ENCODE measurements around the gene SKIDA1. TPM values are rescaled to one million over a fixed set of nuclear protein-coding genes. Genes with fewer than 3 reads are reported as not detected.

The SKIDA1 gene
- total RNA-seq, 1 experiment from 2014 or later = 6.3 TPM

DNA sequence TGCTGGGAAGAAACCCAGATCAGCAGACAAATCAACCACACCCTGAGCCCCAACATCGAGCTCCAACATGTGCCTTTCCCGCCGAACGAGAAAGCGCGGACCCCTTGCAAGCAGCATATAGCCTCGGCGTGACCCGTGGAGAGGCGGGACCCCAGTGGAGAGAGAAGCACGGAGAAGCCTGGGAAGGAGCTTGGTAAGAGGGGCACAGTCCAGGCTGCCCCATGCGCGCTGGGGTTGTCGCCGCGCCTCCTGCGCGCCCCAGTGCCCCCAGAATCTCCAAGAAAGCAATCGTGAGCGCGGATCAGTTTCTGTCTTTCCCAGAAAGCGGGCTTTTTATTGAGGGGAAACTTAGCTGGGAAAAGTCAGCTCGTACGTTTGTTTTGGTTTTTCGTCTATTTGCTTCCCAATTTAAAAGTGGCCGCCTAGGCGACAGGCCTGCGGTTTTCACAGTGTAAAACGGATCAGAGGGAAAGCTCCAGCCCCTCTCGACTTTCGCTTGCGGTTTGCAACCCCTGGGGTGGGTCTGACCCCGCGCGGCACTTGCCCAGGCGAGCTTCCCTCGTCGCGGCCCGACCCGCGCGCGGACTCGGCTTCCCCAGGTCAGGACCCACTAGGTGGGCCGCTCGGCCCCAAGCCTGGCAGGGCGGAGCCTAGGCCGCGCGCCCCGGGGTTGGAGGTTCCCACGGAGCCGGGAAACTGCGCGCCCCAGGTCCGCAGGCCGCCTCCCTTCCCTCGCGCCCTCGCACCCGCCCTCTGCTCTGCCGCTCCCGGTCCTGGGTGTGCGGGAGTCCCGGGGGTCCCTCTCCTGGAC, 31.1 kb downstream of the SKIDA1 start:
- H3K27ac Mint-ChIP-seq (ENCODE audit: unreplicated experiment) = no peak overlapping the region
- DNase-seq = peak; percentile 58 to 60
- no peaks in the 10 kb centered on the region for H3K27me3 Mint-ChIP-seq (ENCODE audit: insufficient read depth, unreplicated experiment)
- TF ChIP-seq, protein P1, sequence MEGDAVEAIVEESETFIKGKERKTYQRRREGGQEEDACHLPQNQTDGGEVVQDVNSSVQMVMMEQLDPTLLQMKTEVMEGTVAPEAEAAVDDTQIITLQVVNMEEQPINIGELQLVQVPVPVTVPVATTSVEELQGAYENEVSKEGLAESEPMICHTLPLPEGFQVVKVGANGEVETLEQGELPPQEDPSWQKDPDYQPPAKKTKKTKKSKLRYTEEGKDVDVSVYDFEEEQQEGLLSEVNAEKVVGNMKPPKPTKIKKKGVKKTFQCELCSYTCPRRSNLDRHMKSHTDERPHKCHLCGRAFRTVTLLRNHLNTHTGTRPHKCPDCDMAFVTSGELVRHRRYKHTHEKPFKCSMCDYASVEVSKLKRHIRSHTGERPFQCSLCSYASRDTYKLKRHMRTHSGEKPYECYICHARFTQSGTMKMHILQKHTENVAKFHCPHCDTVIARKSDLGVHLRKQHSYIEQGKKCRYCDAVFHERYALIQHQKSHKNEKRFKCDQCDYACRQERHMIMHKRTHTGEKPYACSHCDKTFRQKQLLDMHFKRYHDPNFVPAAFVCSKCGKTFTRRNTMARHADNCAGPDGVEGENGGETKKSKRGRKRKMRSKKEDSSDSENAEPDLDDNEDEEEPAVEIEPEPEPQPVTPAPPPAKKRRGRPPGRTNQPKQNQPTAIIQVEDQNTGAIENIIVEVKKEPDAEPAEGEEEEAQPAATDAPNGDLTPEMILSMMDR (IDR thresholded peaks at IDR 0.05; ENCODE audit: insufficient read depth in 1 of 2, low read depth in 1 of 2, low read length in 1 of 2, severe bottlenecking in 1 of 2, unreplicated experiment in 1 of 2) = peak in 1 of 2 experiments; percentile 39
- CTCF ChIA-PET = interaction anchor here (0.5 to 1.0 kb wide), 5 partner anchors 16 to 215 kb away, joined by 3 to 7 read pairs (median 3); no protein-coding TSS in a partner anchor
- no peaks in the 10 kb centered on the region for H3K9me3 ChIP-seq
- H3K4me1 ChIP-seq = no peaks in the 10 kb centered on the region
- H3K4me1 Mint-ChIP-seq (ENCODE audit: low read depth, unreplicated experiment) = no peaks in the 10 kb centered on the region
- no peaks in the 10 kb centered on the region for H3K36me3 ChIP-seq (ENCODE audit: control insufficient read depth, insufficient read depth, low read length)
- no peaks in the 10 kb centered on the region for H3K9me3 Mint-ChIP-seq (ENCODE audit: unreplicated experiment)
- H3K36me3 Mint-ChIP-seq (ENCODE audit: insufficient read depth, unreplicated experiment) = no peaks in the 10 kb centered on the region
- POLR2A ChIA-PET = interaction anchor here (0.6 kb wide), 1 partner anchor 128 kb away, joined by 5 read pairs; no protein-coding TSS in a partner anchor
- peak overlapping the region; percentile 92 for H3K4me3 ChIP-seq (ENCODE audit: low read depth, low read length)
- BruUV-seq (replicated peaks) = no TSS peak
- intact Hi-C loops (cut with micrococcal nuclease; ENCODE audit: unreplicated experiment) = loop anchor here (1.0 to 10.0 kb wide), 8 partner anchors 40 to 636 kb away; partner anchors contain the start of gene MLLT10
- no peaks in the 10 kb centered on the region for H3K27me3 ChIP-seq (replicated peaks; ENCODE audit: control insufficient read depth, insufficient read depth, low read length)
- H3K4me3 Mint-ChIP-seq (ENCODE audit: unreplicated experiment) = peak overlapping the region; percentile 85

DNA sequence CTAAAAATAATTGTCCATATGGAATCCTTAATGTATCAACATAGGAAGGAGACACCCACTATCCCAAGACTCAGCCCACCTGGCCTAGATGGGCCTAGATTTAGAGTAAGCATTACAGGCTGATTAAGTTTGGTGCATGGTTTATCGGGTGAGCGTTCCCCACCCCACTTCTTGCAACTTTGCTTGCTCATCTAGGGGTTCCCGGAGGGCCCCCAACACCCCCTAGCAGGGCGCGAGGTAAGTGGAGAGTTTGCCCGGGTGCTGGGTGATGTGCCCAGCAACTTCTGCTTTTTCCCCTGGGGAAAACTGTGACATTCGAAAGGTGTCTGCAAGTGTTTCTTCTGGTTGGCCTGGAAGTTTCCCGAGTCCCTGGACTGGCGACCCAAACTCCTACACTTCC, 31.7 kb downstream of the SKIDA1 start:
- ChIA-PET CTCF (interaction anchor here (0.6 to 1.0 kb wide), 3 partner anchors 200 to 215 kb away, joined by 3 to 7 read pairs (median 3); no protein-coding TSS in a partner anchor), POLR2A (interaction anchor here (0.6 kb wide), 1 partner anchor 129 kb away, joined by 5 read pairs; no protein-coding TSS in a partner anchor)
- no TSS peak for BruUV-seq (replicated peaks)
- Mint-ChIP-seq H3K9me3 (ENCODE audit: unreplicated experiment) (no peaks in the 10 kb centered on the region), H3K27ac (ENCODE audit: unreplicated experiment) (no peak overlapping the region), H3K4me3 (ENCODE audit: unreplicated experiment) (peak overlapping the region; percentile 85), H3K27me3 (ENCODE audit: insufficient read depth, unreplicated experiment) (no peaks in the 10 kb centered on the region), H3K4me1 (ENCODE audit: low read depth, unreplicated experiment) (peaks cover under 1% of the 10 kb centered on the region), H3K36me3 (ENCODE audit: insufficient read depth, unreplicated experiment) (no peaks in the 10 kb centered on the region)
- Histone ChIP-seq H3K36me3 (ENCODE audit: control insufficient read depth, insufficient read depth, low read length) (no peaks in the 10 kb centered on the region), H3K4me3 (ENCODE audit: low read depth, low read length) (no peak overlapping the region), H3K9me3 (no peaks in the 10 kb centered on the region), H3K4me1 (no peaks in the 10 kb centered on the region), H3K27me3 (replicated peaks; ENCODE audit: control insufficient read depth, insufficient read depth, low read length) (no peaks in the 10 kb centered on the region)
- intact Hi-C loops (cut with micrococcal nuclease; ENCODE audit: unreplicated experiment) = loop anchor here (2.0 to 10.0 kb wide), 2 partner anchors 321 to 635 kb away; no protein-coding TSS in a partner anchor
- TF ChIP-seq, protein P1 (IDR thresholded peaks at IDR 0.05; ENCODE audit: insufficient read depth in 1 of 2, low read depth in 1 of 2, low read length in 1 of 2, severe bottlenecking in 1 of 2, unreplicated experiment in 1 of 2) = no peak
- DNase-seq = no peak

DNA sequence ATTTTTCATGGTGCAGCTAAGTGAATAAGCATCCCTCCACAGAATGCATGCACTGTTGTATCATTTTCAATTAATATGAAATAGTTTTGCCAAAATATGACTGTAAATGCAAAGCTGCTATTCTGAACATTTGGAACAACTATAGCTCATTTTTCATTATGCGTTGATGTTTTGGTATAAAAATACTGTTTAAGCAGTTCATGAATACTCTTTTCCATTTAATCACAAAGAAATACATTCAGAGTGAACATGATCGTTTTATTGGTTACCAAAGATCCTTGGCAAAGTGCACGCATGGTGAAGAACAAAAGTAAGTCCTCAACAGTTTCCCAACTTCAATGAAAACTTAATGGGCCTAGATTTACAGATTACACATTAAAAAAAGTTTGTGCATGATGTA, 33.1 kb downstream of the SKIDA1 start:
- Mint-ChIP-seq H3K36me3 (ENCODE audit: insufficient read depth, unreplicated experiment) (peaks cover 5% of the 10 kb centered on the region), H3K27me3 (ENCODE audit: insufficient read depth, unreplicated experiment) (no peaks in the 10 kb centered on the region), H3K4me3 (ENCODE audit: unreplicated experiment) (no peak overlapping the region), H3K27ac (ENCODE audit: unreplicated experiment) (no peak overlapping the region), H3K4me1 (ENCODE audit: low read depth, unreplicated experiment) (peaks cover 12% of the 10 kb centered on the region), H3K9me3 (ENCODE audit: unreplicated experiment) (no peaks in the 10 kb centered on the region)
- BruUV-seq (replicated peaks) = no TSS peak
- Histone ChIP-seq H3K4me1 (peaks cover 3% of the 10 kb centered on the region; the same call in 1 of the 2 replicates), H3K27me3 (replicated peaks; ENCODE audit: control insufficient read depth, insufficient read depth, low read length) (no peaks in the 10 kb centered on the region), H3K4me3 (ENCODE audit: low read depth, low read length) (no peak overlapping the region), H3K9me3 (no peaks in the 10 kb centered on the region), H3K36me3 (ENCODE audit: control insufficient read depth, insufficient read depth, low read length) (no peaks in the 10 kb centered on the region)
- ChIA-PET CTCF (no interaction called here), POLR2A (interaction anchor here (0.6 kb wide), 1 partner anchor 20 kb away, joined by 3 read pairs; no protein-coding TSS in a partner anchor)
- intact Hi-C loops (cut with micrococcal nuclease; ENCODE audit: unreplicated experiment) = loop anchor here (10.0 kb wide), 1 partner anchor 322 kb away; no protein-coding TSS in a partner anchor
- TF ChIP-seq, protein P1 (IDR thresholded peaks at IDR 0.05; ENCODE audit: insufficient read depth in 1 of 2, low read depth in 1 of 2, low read length in 1 of 2, severe bottlenecking in 1 of 2, unreplicated experiment in 1 of 2) = no peak
- no peak for DNase-seq

Data from Caco-2 (cell line).